IPS DF 19.7 (cell line): ENCODE results near the gene PSORS1C1.
"Not testable (repeated sequence)": the region's sequence is repeated elsewhere in the genome, so short reads cannot be mapped to it uniquely, and the experiment has no call there.

Source experiments
- DNase-seq: peaks from one replicate; pipeline ENCODE4 v3.0.0-alpha.2; 2013; ENCODE audit warnings: low read depth, low spot score

The PSORS1C1 gene

GRCh38 chr6:31174378-31174777 is 59.8 kb downstream of the PSORS1C1 start:
- no peak for DNase-seq

- no peak for DNase-seq
Measured at GRCh38 chr6:31175971-31176370, 61.4 kb downstream of the PSORS1C1 start.

GRCh38 chr6:31178143-31179041 is 63.8 kb downstream of the PSORS1C1 start:
- no peak for DNase-seq

- no peak for DNase-seq
Measured at GRCh38 chr6:31179042-31179386, 64.4 kb downstream of the PSORS1C1 start.

- DNase-seq = no peak
Measured at GRCh38 chr6:31179896-31180295, 65.3 kb downstream of the PSORS1C1 start.

- DNase-seq = no peak
Measured at GRCh38 chr6:31180500-31180899, 65.9 kb downstream of the PSORS1C1 start.

- DNase-seq = not testable (repeated sequence)
Measured at GRCh38 chr6:31183287-31183686, 68.7 kb downstream of the PSORS1C1 start.

- not testable (repeated sequence) for DNase-seq
Measured at GRCh38 chr6:31183859-31184258, 69.3 kb downstream of the PSORS1C1 start.

GRCh38 chr6:31185695-31186051 is 71.1 kb downstream of the PSORS1C1 start:
- not testable (repeated sequence) for DNase-seq

- DNase-seq = no peak
Measured at GRCh38 chr6:31186052-31186734, 71.6 kb downstream of the PSORS1C1 start.

- DNase-seq = no peak
Measured at GRCh38 chr6:31187780-31188194, 73.2 kb downstream of the PSORS1C1 start.

- DNase-seq = not testable (repeated sequence)
Measured at GRCh38 chr6:31189223-31189622, 74.6 kb downstream of the PSORS1C1 start.
